ENCODE results near the gene SYT1.

Gene SYT1

GRCh38 chr12:79266343-79267144 lies 402.0 kb downstream of the SYT1 start:
- no peak overlapping the region for H3K4me3 ChIP-seq (ENCODE audit: low read depth, low read length)
- TF ChIP-seq, protein P1, sequence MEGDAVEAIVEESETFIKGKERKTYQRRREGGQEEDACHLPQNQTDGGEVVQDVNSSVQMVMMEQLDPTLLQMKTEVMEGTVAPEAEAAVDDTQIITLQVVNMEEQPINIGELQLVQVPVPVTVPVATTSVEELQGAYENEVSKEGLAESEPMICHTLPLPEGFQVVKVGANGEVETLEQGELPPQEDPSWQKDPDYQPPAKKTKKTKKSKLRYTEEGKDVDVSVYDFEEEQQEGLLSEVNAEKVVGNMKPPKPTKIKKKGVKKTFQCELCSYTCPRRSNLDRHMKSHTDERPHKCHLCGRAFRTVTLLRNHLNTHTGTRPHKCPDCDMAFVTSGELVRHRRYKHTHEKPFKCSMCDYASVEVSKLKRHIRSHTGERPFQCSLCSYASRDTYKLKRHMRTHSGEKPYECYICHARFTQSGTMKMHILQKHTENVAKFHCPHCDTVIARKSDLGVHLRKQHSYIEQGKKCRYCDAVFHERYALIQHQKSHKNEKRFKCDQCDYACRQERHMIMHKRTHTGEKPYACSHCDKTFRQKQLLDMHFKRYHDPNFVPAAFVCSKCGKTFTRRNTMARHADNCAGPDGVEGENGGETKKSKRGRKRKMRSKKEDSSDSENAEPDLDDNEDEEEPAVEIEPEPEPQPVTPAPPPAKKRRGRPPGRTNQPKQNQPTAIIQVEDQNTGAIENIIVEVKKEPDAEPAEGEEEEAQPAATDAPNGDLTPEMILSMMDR (IDR thresholded peaks at IDR 0.05; ENCODE audit: low read depth, low read length), result no peak

- no peak overlapping the region for H3K4me3 ChIP-seq (ENCODE audit: low read depth, low read length)
- TF ChIP-seq, protein P1 (IDR thresholded peaks at IDR 0.05; ENCODE audit: low read depth, low read length), result no peak
Measured at GRCh38 chr12:79267580-79267979, 403.0 kb downstream of the SYT1 start.

- H3K4me3 ChIP-seq (ENCODE audit: low read depth, low read length), result no peak overlapping the region
- TF ChIP-seq, protein P1 (IDR thresholded peaks at IDR 0.05; ENCODE audit: low read depth, low read length), result no peak
Measured at GRCh38 chr12:79274501-79275064, 410.0 kb downstream of the SYT1 start.

DNA sequence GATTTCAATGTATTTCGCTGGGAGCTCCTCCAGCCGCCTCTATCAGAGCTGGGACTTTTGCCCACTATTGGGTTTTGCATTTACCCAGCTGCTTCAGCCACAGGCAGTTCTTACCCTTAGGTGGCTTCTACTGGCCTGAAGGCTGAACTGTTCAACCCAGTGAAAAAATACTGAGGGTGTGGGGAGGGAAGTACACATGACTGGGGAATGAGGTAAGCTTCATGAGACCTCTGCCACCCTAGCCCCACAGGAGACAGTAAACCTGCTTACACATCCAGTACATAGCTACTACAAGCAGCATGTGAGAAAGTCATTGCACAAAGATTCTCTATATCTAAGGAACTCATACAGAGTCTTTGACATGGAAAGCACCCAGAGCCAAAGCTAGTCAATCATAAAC lies 411.1 kb downstream of the SYT1 start:
- no peak overlapping the region for H3K4me3 ChIP-seq (ENCODE audit: low read depth, low read length)
- TF ChIP-seq, protein P1 (IDR thresholded peaks at IDR 0.05; ENCODE audit: low read depth, low read length), result no peak

DNA sequence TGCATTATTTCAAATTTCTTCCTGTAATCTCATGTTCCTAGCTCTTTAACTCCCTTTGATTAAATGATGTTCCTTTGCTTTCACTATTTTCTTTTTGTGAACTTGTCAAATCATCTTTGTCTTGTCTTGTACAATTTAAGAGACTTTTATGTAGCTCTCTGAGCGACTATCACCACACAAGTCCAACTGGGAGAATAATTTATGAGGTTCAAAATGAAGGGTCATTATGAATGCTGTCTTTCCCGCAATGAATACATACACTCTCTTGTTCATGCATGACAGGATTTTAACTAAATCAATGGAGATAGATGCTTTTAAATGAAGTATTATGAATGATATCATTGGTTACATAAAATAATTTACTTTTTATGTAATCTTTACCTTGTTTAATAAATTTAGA lies 418.8 kb downstream of the SYT1 start:
- no peak overlapping the region for H3K4me3 ChIP-seq (ENCODE audit: low read depth, low read length)
- TF ChIP-seq, protein P1 (IDR thresholded peaks at IDR 0.05; ENCODE audit: low read depth, low read length), result no peak

GRCh38 chr12:79288911-79289310 lies 424.3 kb downstream of the SYT1 start:
- H3K4me3 ChIP-seq (ENCODE audit: low read depth, low read length), result no peak overlapping the region
- TF ChIP-seq, protein P1 (IDR thresholded peaks at IDR 0.05; ENCODE audit: low read depth, low read length), result no peak

DNA sequence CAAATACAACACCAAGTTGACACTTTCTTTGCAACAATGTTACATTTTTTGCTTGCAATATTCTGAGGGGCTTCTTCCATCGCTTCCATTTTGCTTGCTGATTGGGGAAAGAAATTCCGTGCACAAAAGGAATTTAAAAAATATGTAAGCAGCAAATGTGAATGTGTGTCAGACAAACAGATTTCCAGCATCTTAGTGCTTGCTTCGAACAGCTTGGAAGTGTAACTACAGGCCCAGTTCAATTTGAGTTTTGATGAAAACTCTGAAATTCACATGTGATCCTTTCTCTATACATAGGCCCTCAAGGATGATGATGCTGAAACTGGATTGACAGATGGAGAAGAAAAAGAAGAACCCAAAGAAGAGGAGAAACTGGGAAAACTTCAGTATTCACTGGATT lies 427.1 kb downstream of the SYT1 start:
- H3K4me3 ChIP-seq (ENCODE audit: low read depth, low read length), result no peak overlapping the region
- TF ChIP-seq, protein P1 (IDR thresholded peaks at IDR 0.05; ENCODE audit: low read depth, low read length), result no peak

Measured in WI38 (cell line).